ENCODE measurements around the gene HDX.
A peak's percentile ranks its signal among the peaks of the same experiment; 100 is the strongest.
"Not testable (repeated sequence)": the region's sequence is repeated elsewhere in the genome, so short reads cannot be mapped to it uniquely, and the experiment has no call there.

The HDX gene

GRCh38 chrX:84501798-84502628 lies at the start of gene HDX:
TSS of gene HDX (minus strand) at chrX:84502453. CDS start at chrX:84475397, 27,056 bp downstream.
- peak; percentile 43 to 54 for DNase-seq (ENCODE audit: low read depth in 2 of 2)

GRCh38 chrX:84541315-84541714 lies 39.1 kb upstream of the HDX start:
- DNase-seq (ENCODE audit: low read depth in 2 of 2), result not testable (repeated sequence)

- not testable (repeated sequence) for DNase-seq (ENCODE audit: low read depth in 2 of 2)
Observed at GRCh38 chrX:84537627-84538026, 35.4 kb upstream of the HDX start.

GRCh38 chrX:84488426-84488825 lies 13.8 kb downstream of the HDX start:
- DNase-seq (ENCODE audit: low read depth in 2 of 2), result no peak

GRCh38 chrX:84487365-84488353 lies 14.6 kb downstream of the HDX start:
- no peak for DNase-seq (ENCODE audit: low read depth in 2 of 2)

- DNase-seq (ENCODE audit: low read depth in 2 of 2), result no peak
Observed at GRCh38 chrX:84479086-84479485, 23.2 kb downstream of the HDX start.

GRCh38 chrX:84477114-84477513 lies 25.1 kb downstream of the HDX start:
- no peak for DNase-seq (ENCODE audit: low read depth in 2 of 2)

GRCh38 chrX:84475596-84475995 lies 26.7 kb downstream of the HDX start:
- DNase-seq (ENCODE audit: low read depth in 2 of 2), result no peak

- no peak for DNase-seq (ENCODE audit: low read depth in 2 of 2)
Observed at GRCh38 chrX:84475101-84475500, 27.2 kb downstream of the HDX start.

- no peak for DNase-seq (ENCODE audit: low read depth in 2 of 2)
Observed at GRCh38 chrX:84469226-84469625, 33.0 kb downstream of the HDX start.

- no peak for DNase-seq (ENCODE audit: low read depth in 2 of 2)
Observed at GRCh38 chrX:84467898-84468297, 34.4 kb downstream of the HDX start.

- DNase-seq (ENCODE audit: low read depth in 2 of 2), result no peak
Observed at GRCh38 chrX:84453351-84454246, 48.7 kb downstream of the HDX start.

GRCh38 chrX:84441143-84441542 lies 61.1 kb downstream of the HDX start:
- DNase-seq (ENCODE audit: low read depth in 2 of 2), result no peak

GRCh38 chrX:84415140-84415539 lies 87.1 kb downstream of the HDX start:
- DNase-seq (ENCODE audit: low read depth in 2 of 2), result no peak

GRCh38 chrX:84363663-84364062 lies 138.6 kb downstream of the HDX start:
- DNase-seq (ENCODE audit: low read depth in 2 of 2), result no peak

- DNase-seq (ENCODE audit: low read depth in 2 of 2), result no peak
Observed at GRCh38 chrX:84363051-84363450, 139.2 kb downstream of the HDX start.

- DNase-seq (ENCODE audit: low read depth in 2 of 2), result no peak
Observed at GRCh38 chrX:84362184-84362838, 139.9 kb downstream of the HDX start.

GRCh38 chrX:84358271-84358670 lies 144.0 kb downstream of the HDX start:
- no peak for DNase-seq (ENCODE audit: low read depth in 2 of 2)

GRCh38 chrX:84357296-84357695 lies 145.0 kb downstream of the HDX start:
- no peak for DNase-seq (ENCODE audit: low read depth in 2 of 2)

- no peak for DNase-seq (ENCODE audit: low read depth in 2 of 2)
Observed at GRCh38 chrX:84340968-84341367, 161.3 kb downstream of the HDX start.
